Natural killer cell (primary cell): ENCODE results near the gene COQ8B. TPM values are rescaled to one million over a fixed set of nuclear protein-coding genes. Genes with fewer than 3 reads are reported as not detected.
A peak's percentile ranks its signal among the peaks of the same experiment; 100 is the strongest.

ENCODE experiments used
- ATAC-seq, 3 donors: fragments of 150-1000 bp in 2 of 3; fragments of 200-7000 bp in 1 of 3; cut with Tn5 transposase; 1 replicate in 1 of 3; 2 replicates in 2 of 3; pipeline ENCODE4 v1.10.0; 2021; ENCODE audit warnings: mild to moderate bottlenecking in 2 of 3, moderate library complexity in 2 of 3
- DNase-seq, 2 donors: peaks; one replicate each; pipeline versions ENCODE4 v3.0.0 to v3.0.0-alpha.2; 2013 to 2021; ENCODE audit warnings: mixed read lengths in 1 of 2
- H3K27ac ChIP-seq: one replicate; pipeline ENCODE4 v1.5.1; 2013; ENCODE audit warnings: mild to moderate bottlenecking, low read length
- H3K27me3 ChIP-seq: one replicate; pipeline ENCODE4 v1.6.1; 2013; ENCODE audit warnings: low read length; ENCODE audit not compliant: control insufficient read depth, insufficient read depth
- H3K36me3 ChIP-seq: one replicate; pipeline ENCODE4 v1.6.1; 2013; ENCODE audit warnings: low read length; ENCODE audit not compliant: control insufficient read depth, insufficient read depth
- H3K4me1 ChIP-seq: one replicate; pipeline ENCODE4 v1.6.1; 2013; ENCODE audit warnings: low read length; ENCODE audit not compliant: control insufficient read depth, insufficient read depth
- H3K4me3 ChIP-seq: one replicate; pipeline ENCODE4 v1.5.1; 2013; ENCODE audit warnings: low read length
- H3K9me3 ChIP-seq: one replicate; pipeline ENCODE4 v1.6.1; 2013; ENCODE audit warnings: low read length; ENCODE audit not compliant: control insufficient read depth, insufficient read depth
- H3K27ac Mint-ChIP-seq, 2 donors: one replicate each; pipeline ENCODE4 v1.8.0; 2022; ENCODE audit warnings: mild to moderate bottlenecking in 2 of 2, mixed read lengths in 2 of 2, moderate library complexity in 1 of 2
- H3K27me3 Mint-ChIP-seq, 2 donors: one replicate each; pipeline ENCODE4 v1.8.0; 2022; ENCODE audit warnings: low read depth in 2 of 2, mixed read lengths in 2 of 2
- H3K36me3 Mint-ChIP-seq: one replicate; pipeline ENCODE4 v1.8.0; 2022; ENCODE audit warnings: mixed read lengths
- H3K4me1 Mint-ChIP-seq, 2 donors: one replicate each; pipeline ENCODE4 v1.8.0; 2022; ENCODE audit warnings: mixed read lengths in 2 of 2
- H3K4me3 Mint-ChIP-seq: one replicate; pipeline ENCODE4 v1.8.0; 2022; ENCODE audit warnings: mild to moderate bottlenecking, moderate library complexity, mixed read lengths
- H3K9me3 Mint-ChIP-seq, 2 donors: one replicate each; pipeline ENCODE4 v1.8.0; 2022; ENCODE audit warnings: mixed read lengths in 2 of 2
- WGBS: methylation state at CpG from one replicate; pipeline ENCODE4 v1.1.7; 2013; ENCODE audit warnings: missing lambda C conversion rate; ENCODE audit not compliant: insufficient coverage; 5-methylcytosine and 5-hydroxymethylcytosine counted together
- intact Hi-C: fragments of 100-400 bp; cut with micrococcal nuclease; formaldehyde crosslinking; loops from one replicate; pipeline ENCODE4 v1.14.2; 2022
- total RNA-seq, 4 donors: library from RNA; stranded (reverse); fragments of 120-200 nt in 1 of 4; gene quantifications; one replicate each; pipeline versions ENCODE4 v1.2.3 to v1.2.4, GENCODE V29; 2013 to 2022
- TF ChIP-seq, protein P1 (sequence below): fragments of 200-600 bp; IDR thresholded peaks from one replicate; pipeline ENCODE4 v1.8.0; 2022; ENCODE audit warnings: antibody characterized with exemption

The COQ8B gene
- total RNA-seq, 3 donors from 2014 or later (not counting 1 experiment from before 2014, with no cell fraction given): 31.8 to 46.7 (median 39.6) TPM

DNA sequence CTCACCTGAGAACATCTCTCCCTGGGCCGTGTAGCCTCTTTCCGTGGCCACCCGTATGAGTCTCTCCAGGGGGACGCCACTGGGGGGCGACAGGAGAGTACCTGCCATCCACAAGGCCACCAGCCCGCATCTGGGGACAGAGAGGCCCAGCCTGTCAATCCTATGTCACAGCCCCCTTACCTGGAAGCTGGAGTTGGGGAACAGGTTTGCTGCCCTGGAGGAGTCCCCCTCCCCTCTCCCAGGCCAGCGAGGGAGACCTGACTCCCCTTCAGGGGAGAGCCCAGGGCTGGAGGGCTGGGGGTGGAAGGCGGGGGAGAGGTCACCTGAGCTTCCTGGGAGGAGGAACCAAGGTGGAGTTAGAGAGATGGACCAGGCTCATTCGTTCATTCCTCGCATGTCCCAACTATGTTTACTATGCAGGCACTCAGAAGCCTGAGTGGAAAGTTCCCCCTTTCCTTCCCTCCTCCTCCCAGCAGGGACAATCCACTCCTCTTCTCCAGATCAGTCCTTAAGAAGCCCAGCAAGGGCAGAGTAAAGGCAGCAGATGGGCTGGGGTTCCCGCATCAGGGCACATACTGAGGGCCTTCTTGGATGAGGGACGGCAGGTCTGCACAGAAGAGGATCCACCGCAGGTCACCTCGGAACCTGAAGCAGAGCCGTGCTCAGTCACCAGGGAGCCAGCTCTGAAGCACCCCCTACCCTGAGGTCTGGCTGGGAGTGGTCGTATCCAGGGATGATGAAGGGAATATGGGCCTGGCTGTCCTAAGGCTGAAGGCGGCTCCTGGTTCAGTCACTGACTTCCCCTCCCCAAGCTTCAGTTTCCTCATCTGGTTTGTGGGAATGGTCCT lies 28.1 kb upstream of the COQ8B start:
- no peaks in the 10 kb centered on the region for H3K9me3 Mint-ChIP-seq
- H3K27ac Mint-ChIP-seq: no peak overlapping the region
- WGBS: 92% methylated on average over 16 of the region's 17 CpGs
- no peaks in the 10 kb centered on the region for H3K36me3 ChIP-seq
- no peak overlapping the region for H3K27ac ChIP-seq
- no peaks in the 10 kb centered on the region for H3K27me3 Mint-ChIP-seq
- H3K4me3 Mint-ChIP-seq: no peak overlapping the region
- H3K4me1 Mint-ChIP-seq: peaks cover 6 to 12% of the 10 kb centered on the region in 2 donors
- H3K27me3 ChIP-seq: no peaks in the 10 kb centered on the region
- peak in 1 of 2 donors; percentile 50 for DNase-seq
- peak in 2 of 3 donors; percentile 31 to 35 for ATAC-seq
- H3K4me1 ChIP-seq: peaks cover 8% of the 10 kb centered on the region
- no peak overlapping the region for H3K4me3 ChIP-seq
- H3K36me3 Mint-ChIP-seq: no peaks in the 10 kb centered on the region
- H3K9me3 ChIP-seq: no peaks in the 10 kb centered on the region
- TF ChIP-seq, protein P1, sequence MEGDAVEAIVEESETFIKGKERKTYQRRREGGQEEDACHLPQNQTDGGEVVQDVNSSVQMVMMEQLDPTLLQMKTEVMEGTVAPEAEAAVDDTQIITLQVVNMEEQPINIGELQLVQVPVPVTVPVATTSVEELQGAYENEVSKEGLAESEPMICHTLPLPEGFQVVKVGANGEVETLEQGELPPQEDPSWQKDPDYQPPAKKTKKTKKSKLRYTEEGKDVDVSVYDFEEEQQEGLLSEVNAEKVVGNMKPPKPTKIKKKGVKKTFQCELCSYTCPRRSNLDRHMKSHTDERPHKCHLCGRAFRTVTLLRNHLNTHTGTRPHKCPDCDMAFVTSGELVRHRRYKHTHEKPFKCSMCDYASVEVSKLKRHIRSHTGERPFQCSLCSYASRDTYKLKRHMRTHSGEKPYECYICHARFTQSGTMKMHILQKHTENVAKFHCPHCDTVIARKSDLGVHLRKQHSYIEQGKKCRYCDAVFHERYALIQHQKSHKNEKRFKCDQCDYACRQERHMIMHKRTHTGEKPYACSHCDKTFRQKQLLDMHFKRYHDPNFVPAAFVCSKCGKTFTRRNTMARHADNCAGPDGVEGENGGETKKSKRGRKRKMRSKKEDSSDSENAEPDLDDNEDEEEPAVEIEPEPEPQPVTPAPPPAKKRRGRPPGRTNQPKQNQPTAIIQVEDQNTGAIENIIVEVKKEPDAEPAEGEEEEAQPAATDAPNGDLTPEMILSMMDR: no peak
- intact Hi-C loops: no loop called here

DNA sequence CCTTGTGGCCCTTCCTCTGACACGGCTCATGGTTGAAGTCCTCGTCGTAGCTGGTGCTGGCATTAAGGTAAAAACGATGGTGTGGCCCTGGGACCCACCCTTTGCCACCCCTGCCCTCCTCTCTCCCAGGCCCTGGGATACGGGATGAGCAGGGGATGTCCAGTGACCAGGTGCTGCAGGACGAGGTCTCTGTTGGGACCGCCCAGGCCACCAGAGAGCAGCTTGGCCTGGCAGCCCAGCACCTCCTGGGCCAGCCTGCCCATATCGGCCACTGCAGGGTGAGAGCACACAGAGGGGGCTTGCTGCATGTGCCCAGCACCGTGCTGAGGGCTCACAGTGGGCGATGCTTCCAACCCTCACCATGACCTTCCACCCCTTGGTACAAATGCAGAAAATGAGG lies 27.2 kb upstream of the COQ8B start:
- no peaks in the 10 kb centered on the region for H3K27me3 Mint-ChIP-seq
- intact Hi-C loops: no loop called here
- no peak for DNase-seq

DNA sequence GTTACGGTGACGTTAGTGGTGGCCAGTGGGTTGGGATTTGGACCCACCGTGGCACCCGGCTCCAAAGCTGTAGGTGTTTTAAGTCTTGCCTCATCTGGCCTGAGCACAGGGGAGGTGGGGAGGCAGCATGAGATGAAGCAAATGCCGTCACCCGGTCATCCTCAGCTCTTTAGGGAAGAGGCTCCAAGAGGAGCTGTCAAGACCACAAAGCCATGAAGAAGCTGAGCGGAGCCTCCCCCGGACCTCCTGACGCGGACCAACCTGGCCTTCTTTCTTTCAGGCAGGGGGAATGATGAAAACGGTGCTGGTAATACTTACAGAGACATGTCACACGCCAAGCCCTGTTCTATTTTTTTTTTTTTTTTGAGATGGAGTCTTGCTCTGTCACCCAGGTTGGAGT lies 26.2 kb upstream of the COQ8B start:
- 96% methylated on average over 12 of the region's 12 CpGs for WGBS
- H3K27ac Mint-ChIP-seq: no peak overlapping the region
- H3K9me3 ChIP-seq: no peaks in the 10 kb centered on the region

More for the DNA sequence above, 27.2 kb upstream of the COQ8B start:
- WGBS: 95% methylated on average over 10 of the region's 10 CpGs
- Histone ChIP-seq H3K27ac (no peak overlapping the region), H3K4me1 (no peaks in the 10 kb centered on the region), H3K9me3 (no peaks in the 10 kb centered on the region), H3K36me3 (peaks cover 4% of the 10 kb centered on the region), H3K27me3 (no peaks in the 10 kb centered on the region), H3K4me3 (no peak overlapping the region)
- H3K4me3 Mint-ChIP-seq: no peak overlapping the region
- no peaks in the 10 kb centered on the region for H3K9me3 Mint-ChIP-seq
- peaks cover 0 to 6% of the 10 kb centered on the region in 2 donors for H3K4me1 Mint-ChIP-seq
- ATAC-seq: no peak
- TF ChIP-seq, protein P1: no peak
- no peak overlapping the region for H3K27ac Mint-ChIP-seq
- no peaks in the 10 kb centered on the region for H3K36me3 Mint-ChIP-seq

More for the DNA sequence above, 26.2 kb upstream of the COQ8B start:
- no peak overlapping the region for H3K4me3 ChIP-seq
- ATAC-seq (no peak), DNase-seq (no peak)
- H3K4me1 Mint-ChIP-seq: no peaks in the 10 kb centered on the region
- H3K27me3 ChIP-seq: no peaks in the 10 kb centered on the region
- no peaks in the 10 kb centered on the region for H3K4me1 ChIP-seq
- no peaks in the 10 kb centered on the region for H3K27me3 Mint-ChIP-seq
- peaks cover 8% of the 10 kb centered on the region for H3K36me3 ChIP-seq
- H3K36me3 Mint-ChIP-seq: no peaks in the 10 kb centered on the region
- H3K9me3 Mint-ChIP-seq: no peaks in the 10 kb centered on the region
- TF ChIP-seq, protein P1: no peak
- intact Hi-C loops: no loop called here
- H3K27ac ChIP-seq: no peak overlapping the region
- no peak overlapping the region for H3K4me3 Mint-ChIP-seq
